Activated CD4-positive, alpha-beta T cell treated with anti-CD3 and anti-CD28 coated beads for 48 hours (primary cell): ENCODE data around the gene MRPS24.
"Not testable (repeated sequence)": the region's sequence is repeated elsewhere in the genome, so short reads cannot be mapped to it uniquely, and the experiment has no call there.

ENCODE experiments used
- DNase-seq: peaks from one replicate; pipeline ENCODE4 v3.0.0-alpha.2; 2020

The MRPS24 gene

GRCh38 chr7:43830917-43831316 lies 38.4 kb downstream of the MRPS24 start:
- not testable (repeated sequence) for DNase-seq

GRCh38 chr7:43825391-43825808 lies 43.9 kb downstream of the MRPS24 start:
- DNase-seq, result no peak

- no peak for DNase-seq
These were observed 44.4 kb downstream of the MRPS24 start for GRCh38 chr7:43824963-43825362.

- DNase-seq, result not testable (repeated sequence)
These were observed 44.8 kb downstream of the MRPS24 start for GRCh38 chr7:43824513-43824912.

GRCh38 chr7:43823941-43824340 lies 45.4 kb downstream of the MRPS24 start:
- no peak for DNase-seq

GRCh38 chr7:43823425-43823824 lies 45.9 kb downstream of the MRPS24 start:
- not testable (repeated sequence) for DNase-seq
